Measurements from ENCODE around the gene CADPS. TPM values are rescaled to one million over a fixed set of nuclear protein-coding genes. Genes with fewer than 3 reads are reported as not detected.

The CADPS gene
- total and polyA plus RNA-seq, 9 of the 15 experiments (the other 6 are each of a cell fraction or from before 2014, with no cell fraction given): not detected

- Histone ChIP-seq H3K27me3 (ENCODE audit: control insufficient read depth in 2 of 2, insufficient read depth in 2 of 2, low read length in 2 of 2) (no peaks in the 10 kb centered on the region), H3K4me2 (ENCODE audit: insufficient read depth, low read length) (no peak overlapping the region), H3K27ac (ENCODE audit: extremely low read depth, low read depth, low read length) (no peak overlapping the region), H3K9ac (ENCODE audit: insufficient read depth in 1 of 2, low read depth in 2 of 2, low read length in 2 of 2) (no peak overlapping the region), H2AFZ (ENCODE audit: low read depth, low read length) (no peak overlapping the region), H3K4me1 (replicated peaks in 1 of 2; ENCODE audit: control insufficient read depth in 2 of 2, insufficient read depth in 2 of 2, low read length in 2 of 2) (no peaks in the 10 kb centered on the region), H3K79me2 (ENCODE audit: control insufficient read depth, insufficient read depth, low read length) (no peaks in the 10 kb centered on the region), H3K9me1 (ENCODE audit: control insufficient read depth, insufficient read depth, low read length) (no peaks in the 10 kb centered on the region), H3K36me3 (ENCODE audit: control insufficient read depth, insufficient read depth, low read length) (no peaks in the 10 kb centered on the region), H4K20me1 (replicated peaks; ENCODE audit: control insufficient read depth, insufficient read depth, low read length) (no peaks in the 10 kb centered on the region), H3K9me3 (replicated peaks; ENCODE audit: control insufficient read depth, insufficient read depth, low read depth, low read length) (no peaks in the 10 kb centered on the region), H3K4me3 (no peak overlapping the region)
- intact Hi-C loops (cut with micrococcal nuclease) (no loop called here), in situ Hi-C loops (cut with MboI) (no loop called here)
- ATAC-seq (no peak), FAIRE-seq (no peak), DNase-seq (ENCODE audit: extremely low read depth in 1 of 4, low spot score in 3 of 4) (no peak)
- ChIA-PET CTCF (ENCODE audit: low intra/inter-chr PET ratio) (no interaction called here), POLR2A (no interaction called here)
- WGBS (ENCODE audit: insufficient coverage, low coverage, missing lambda C conversion rate): 5% methylated on average over 8 of the region's 8 CpGs
- TF ChIP-seq ZBTB34 (CRISPR knock-in tag; IDR thresholded peaks at IDR 0.05): no peak
- TF ChIP-seq FOXA3 (CRISPR knock-in tag; conservative IDR thresholded peaks at IDR 0.05 in 1 of 2, IDR thresholded peaks at IDR 0.05 in 1 of 2): no peak
- 0 out of 2 replicates have a peak, but pooled peaks have one; percentile 15 for TF ChIP-seq ZNF316 (IDR thresholded peaks at IDR 0.05)
- no peak for TF ChIP-seq PHF21A (IDR thresholded peaks at IDR 0.05; ENCODE audit: borderline replicate concordance, low read depth)
- no peak for TF ChIP-seq THAP7 (CRISPR knock-in tag; IDR thresholded peaks at IDR 0.05)
- no peak for TF ChIP-seq GATA2 (CRISPR knock-in tag; IDR thresholded peaks at IDR 0.05)
- TF ChIP-seq ZNF384 (IDR thresholded peaks at IDR 0.05; ENCODE audit: low read depth, low read length): no peak
- no TSS peak for BruUV-seq (replicated peaks)
Observed at GRCh38 chr3:62502315-62503300, 372.6 kb downstream of the CADPS start.

All from K562 (cell line).